Measurements from ENCODE around the gene CAMSAP1.

The CAMSAP1 gene

DNA sequence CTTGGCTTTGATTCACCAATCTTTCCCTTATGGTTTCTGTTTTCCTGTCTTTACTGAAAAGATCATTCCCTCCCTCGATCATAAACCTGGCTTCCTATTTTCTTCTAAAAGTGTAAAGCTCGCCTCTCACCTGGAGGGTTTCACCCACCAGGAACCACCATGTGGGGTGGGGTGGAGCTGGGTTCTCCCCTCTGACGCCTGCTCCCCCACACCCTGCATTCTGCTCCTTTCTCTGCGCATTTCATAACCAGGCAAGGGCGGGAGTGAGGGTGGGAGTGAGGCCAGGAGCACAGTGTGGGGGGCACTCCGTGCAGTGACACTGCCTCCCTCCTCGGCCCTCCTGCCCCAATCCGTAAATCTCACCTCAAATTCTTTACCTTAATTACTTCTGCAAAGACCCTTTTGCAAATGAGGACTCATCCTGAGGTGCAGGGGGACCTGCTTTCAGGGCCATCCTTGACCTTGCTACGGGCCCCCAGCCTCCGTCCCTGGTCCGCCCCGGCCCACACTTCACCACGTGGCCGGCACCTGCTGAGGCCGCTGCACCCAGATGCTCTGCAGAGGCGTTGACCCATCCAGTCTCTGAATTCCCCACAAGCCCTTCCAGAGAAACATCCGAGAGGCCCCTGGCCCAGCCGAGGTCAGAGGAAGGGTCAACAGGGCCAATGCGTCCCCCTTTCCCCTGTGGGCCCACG lies 146.0 kb downstream of the CAMSAP1 start:
- DNase-seq (ENCODE audit: low read depth, low spot score), result no peak

DNA sequence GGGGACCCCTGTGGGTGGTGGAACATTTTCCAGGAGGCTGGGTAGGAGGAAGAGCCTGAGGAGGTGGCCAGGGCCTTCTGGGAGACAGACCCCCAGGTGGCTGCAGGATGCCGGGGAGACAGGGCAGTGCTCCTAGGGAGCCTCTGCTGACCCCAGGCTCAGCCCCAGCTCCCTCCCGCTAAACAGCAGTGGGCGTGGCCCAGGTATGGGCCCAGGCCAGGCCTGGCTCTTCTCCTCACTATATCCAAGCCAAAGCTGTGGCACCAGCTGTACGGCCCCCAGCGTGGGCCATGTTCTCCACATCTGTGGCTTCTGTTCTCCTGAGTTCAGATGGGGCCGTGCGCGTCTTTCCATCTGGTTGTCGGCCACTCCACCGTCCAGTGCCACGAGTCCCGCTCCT lies 146.9 kb downstream of the CAMSAP1 start:
- DNase-seq (ENCODE audit: low read depth, low spot score), result no peak

DNA sequence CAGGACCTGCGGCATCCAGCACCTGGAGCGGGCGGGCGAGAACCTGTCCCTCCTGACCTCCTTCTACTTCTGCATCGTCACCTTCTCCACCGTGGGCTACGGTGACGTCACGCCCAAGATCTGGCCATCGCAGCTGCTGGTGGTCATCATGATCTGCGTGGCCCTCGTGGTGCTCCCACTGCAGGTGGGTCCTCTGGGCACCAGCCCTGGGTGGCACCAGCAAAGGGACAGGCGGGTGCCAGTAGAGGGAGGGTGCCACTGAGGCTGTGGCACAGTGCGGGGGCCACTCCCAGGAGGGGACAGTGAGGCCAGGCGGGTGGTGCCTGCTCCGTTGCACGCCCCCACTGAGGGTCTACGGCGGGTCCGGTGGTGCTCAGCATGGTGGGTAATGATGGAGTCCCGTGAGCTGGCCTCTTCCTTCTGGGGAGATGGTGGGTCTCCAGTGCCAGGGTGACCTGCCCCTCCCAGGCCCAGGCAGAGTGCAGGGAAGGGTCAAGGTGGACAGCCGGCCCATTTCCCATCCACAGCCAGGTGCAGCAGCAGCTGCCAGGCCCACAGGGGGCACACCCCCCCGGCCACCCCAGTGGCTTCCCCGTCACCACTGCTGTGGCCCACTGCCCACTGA lies 147.6 kb downstream of the CAMSAP1 start:
- no peak for DNase-seq (ENCODE audit: low read depth, low spot score)

DNA sequence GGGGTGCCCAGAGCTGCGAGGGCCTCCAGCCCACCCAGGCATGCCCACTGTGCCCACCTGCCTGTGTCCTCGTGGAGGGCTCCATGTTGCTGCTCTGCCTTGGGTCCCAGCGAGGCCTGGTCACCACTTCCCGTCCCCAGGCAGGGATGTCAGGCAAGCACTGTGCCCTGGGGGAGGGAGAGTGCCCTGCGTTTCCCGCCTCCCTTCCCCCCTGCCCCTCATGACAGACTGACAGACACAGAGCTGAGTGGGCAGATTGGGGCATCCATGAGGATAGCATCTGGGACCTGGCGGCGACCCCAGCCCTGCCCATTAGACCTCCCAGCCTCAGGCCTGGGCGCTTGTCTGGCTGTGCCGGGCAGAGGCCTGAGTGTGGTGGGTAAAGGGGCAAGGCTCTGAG lies 148.5 kb downstream of the CAMSAP1 start:
- DNase-seq (ENCODE audit: low read depth, low spot score), result no peak
